Esophagus squamous epithelium (tissue), 5 donors: ENCODE measurements around the gene MBD6. TPM values are rescaled to one million over a fixed set of nuclear protein-coding genes. Genes with fewer than 3 reads are reported as not detected.
"Not testable (repeated sequence)": the region's sequence is repeated elsewhere in the genome, so short reads cannot be mapped to it uniquely, and the experiment has no call there.

Source experiments
- DNase-seq: peaks from one replicate; lab custom pipeline; 2025; lab: John Stamatoyannopoulos, UW
- H3K27ac ChIP-seq, 4 donors: fragments of 200-600 bp; sonication (generic); one replicate each; pipeline ENCODE4 v1.5.1; 2016 to 2019; ENCODE audit warnings: mild to moderate bottlenecking in 1 of 4
- H3K27me3 ChIP-seq, 4 donors: fragments of 200-600 bp; sonication (generic); 1 replicate in 3 of 4; 2 replicates in 1 of 4; pipeline versions ENCODE4 v1.5.1 to v1.6.0; 2017 to 2021; ENCODE audit warnings: antibody characterized with exemption in 1 of 4
- H3K36me3 ChIP-seq, 3 donors: fragments of 200-600 bp; sonication (generic); one replicate each; pipeline ENCODE4 v1.5.1; 2016 to 2019
- H3K4me1 ChIP-seq, 3 donors: fragments of 200-600 bp; sonication (generic); one replicate each; pipeline ENCODE4 v1.5.1; 2017 to 2019
- H3K4me3 ChIP-seq, 4 donors: fragments of 200-600 bp; sonication (generic); 1 replicate in 3 of 4; 2 replicates in 1 of 4; pipeline ENCODE4 v1.5.1; 2016 to 2019; ENCODE audit warnings: mild to moderate bottlenecking in 2 of 4, moderate library complexity in 1 of 4
- H3K9me3 ChIP-seq, 3 donors: fragments of 200-600 bp; sonication (generic); one replicate each; pipeline ENCODE4 v1.5.1; 2016 to 2019
- CTCF ChIP-seq, 6 experiments: fragments of 450-650 bp in 4 of 6; fragments of 200-600 bp in 2 of 6; sonication (generic) in 2 of 6; IDR thresholded peaks; one replicate each; pipeline ENCODE4 v1.5.1; 2016 to 2019; ENCODE audit warnings: antibody characterized with exemption in 6 of 6, mild to moderate bottlenecking in 4 of 6, moderate library complexity in 4 of 6
- POLR2A ChIP-seq, 4 donors: fragments of 450-650 bp; IDR thresholded peaks; one replicate each; pipeline ENCODE4 v1.6.1; 2017; ENCODE audit warnings: antibody characterized with exemption in 4 of 4, mild to moderate bottlenecking in 4 of 4, moderate library complexity in 3 of 4
- WGBS, 2 donors: methylation state at CpG; one replicate each; pipeline ENCODE4 v1.1.5; 2018; 5-methylcytosine and 5-hydroxymethylcytosine counted together
- intact Hi-C: fragments of 100-400 bp; cut with DNase I; formaldehyde crosslinking; loops from one replicate; pipeline ENCODE4 v1.15.0; 2022
- total RNA-seq, 4 donors: library from RNA; depleted of rRNA; stranded (reverse); fragments of >200 nt; gene quantifications; one replicate each; pipeline ENCODE4 v1.1.0, GENCODE V29; 2016
- donor health status: DM: yes; HTN: yes; CAD: no.

Gene MBD6
- total RNA-seq, 4 donors from 2014 or later: 13.8 to 33.2 (median 17.6) TPM

- Histone ChIP-seq H3K27me3 (no peaks in the 10 kb centered on the region), H3K9me3 (no peaks in the 10 kb centered on the region), H3K4me3 (no peak overlapping the region), H3K27ac (no peak overlapping the region), H3K36me3 (peaks cover 28 to 89% (median 35%) of the 10 kb centered on the region in 3 donors), H3K4me1 (no peaks in the 10 kb centered on the region)
- no peak for TF ChIP-seq CTCF (IDR thresholded peaks at IDR 0.05)
- TF ChIP-seq POLR2A (IDR thresholded peaks at IDR 0.05): no peak
- intact Hi-C loops: no loop called here
- no peak for DNase-seq
These were observed 25.8 kb upstream of the MBD6 start for GRCh38 chr12:57496822-57497221.

DNA sequence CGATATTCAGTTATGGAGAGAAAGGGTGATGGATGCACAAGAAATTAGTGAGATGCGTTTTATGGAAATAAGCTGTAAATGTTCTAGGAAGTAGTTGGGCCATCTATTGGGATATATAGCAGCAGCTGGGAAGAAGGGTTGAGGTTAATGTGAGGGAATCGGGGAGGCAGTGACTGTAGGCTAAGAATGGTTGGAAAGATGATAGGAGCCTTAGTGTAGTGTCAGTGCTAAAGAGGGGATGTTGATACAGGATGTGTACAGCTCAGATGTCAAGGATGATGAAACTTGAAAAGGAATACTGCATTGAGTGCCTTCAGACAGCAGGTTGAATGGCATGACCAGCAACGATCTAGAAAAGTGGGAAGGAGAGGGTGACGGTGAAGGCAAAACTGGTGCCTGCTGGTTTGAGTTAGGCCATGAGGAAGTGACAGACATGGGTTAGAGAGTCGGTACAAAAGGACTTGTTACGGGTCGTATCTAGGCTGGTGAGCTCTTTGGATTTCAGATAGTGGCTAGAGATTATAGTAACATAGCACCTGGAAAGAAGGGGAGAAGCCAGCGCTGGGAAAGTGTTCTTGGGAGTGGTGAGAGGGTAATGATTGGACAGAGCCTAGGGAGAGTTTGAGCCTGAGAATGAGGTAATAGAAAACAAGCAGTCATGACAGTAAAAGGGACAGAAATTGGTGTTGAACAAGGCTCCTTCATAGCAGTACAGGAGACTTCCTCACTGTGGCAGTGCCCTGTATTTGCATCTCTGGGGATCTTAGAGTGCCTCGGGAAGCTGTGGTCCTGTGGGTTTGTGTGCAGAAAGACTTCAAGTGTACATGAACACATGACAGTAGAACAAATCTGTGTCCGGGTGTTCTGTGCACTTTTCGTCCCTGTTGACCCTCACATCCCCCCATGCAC lies 25.1 kb upstream of the MBD6 start:
- no peak overlapping the region for H3K27ac ChIP-seq
- H3K4me3 ChIP-seq: no peak overlapping the region
- intact Hi-C loops: no loop called here
- WGBS, 2 donors: 89 to 94% methylated on average over 12 of the region's 12 CpGs
- no peak for TF ChIP-seq POLR2A (IDR thresholded peaks at IDR 0.05)
- TF ChIP-seq CTCF (IDR thresholded peaks at IDR 0.05): no peak
- no peaks in the 10 kb centered on the region for H3K9me3 ChIP-seq
- no peaks in the 10 kb centered on the region for H3K4me1 ChIP-seq
- no peaks in the 10 kb centered on the region for H3K27me3 ChIP-seq
- no peak for DNase-seq
- H3K36me3 ChIP-seq: peaks cover 28 to 89% (median 35%) of the 10 kb centered on the region in 3 donors

- no peak for DNase-seq
- peaks cover 28 to 90% (median 35%) of the 10 kb centered on the region in 3 donors for H3K36me3 ChIP-seq
- H3K27ac ChIP-seq: no peak overlapping the region
- H3K9me3 ChIP-seq: no peaks in the 10 kb centered on the region
- H3K27me3 ChIP-seq: no peaks in the 10 kb centered on the region
- no peak overlapping the region for H3K4me3 ChIP-seq
- 89 to 98% methylated on average over 6 to 7 of the region's 9 CpGs for WGBS, 2 donors
- no peaks in the 10 kb centered on the region for H3K4me1 ChIP-seq
- intact Hi-C loops: no loop called here
- TF ChIP-seq CTCF (IDR thresholded peaks at IDR 0.05) (no peak), POLR2A (IDR thresholded peaks at IDR 0.05) (no peak)
These were observed 24.5 kb upstream of the MBD6 start for GRCh38 chr12:57498132-57498502.

DNA sequence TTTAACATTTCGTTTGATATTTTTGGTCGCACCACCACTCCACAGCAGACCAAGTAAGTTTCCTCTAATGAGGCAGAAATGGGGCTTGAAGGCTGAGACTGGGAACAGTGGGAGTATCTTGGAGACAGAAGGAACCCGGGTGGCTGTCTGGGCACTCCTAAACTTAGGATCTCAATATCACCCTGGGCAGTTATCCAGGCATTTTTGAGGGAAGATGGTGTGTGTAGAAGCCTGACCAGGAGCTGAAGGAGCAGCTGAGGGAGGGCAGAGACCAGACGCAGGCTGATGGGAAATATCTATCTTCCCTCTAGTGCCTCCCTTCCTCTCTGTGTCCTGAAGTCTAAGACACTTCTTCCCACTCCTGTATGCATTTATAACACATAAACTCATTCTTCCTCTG lies 24.1 kb upstream of the MBD6 start:
- no peak overlapping the region for H3K4me3 ChIP-seq
- no peaks in the 10 kb centered on the region for H3K27me3 ChIP-seq
- DNase-seq: no peak
- intact Hi-C loops: no loop called here
- no peaks in the 10 kb centered on the region for H3K9me3 ChIP-seq
- peaks cover 28 to 94% (median 35%) of the 10 kb centered on the region in 3 donors for H3K36me3 ChIP-seq
- H3K4me1 ChIP-seq: no peaks in the 10 kb centered on the region
- 87 to 94% methylated on average over 2 to 3 of the region's 4 CpGs for WGBS, 2 donors
- no peak overlapping the region for H3K27ac ChIP-seq
- TF ChIP-seq CTCF (IDR thresholded peaks at IDR 0.05): no peak
- TF ChIP-seq POLR2A (IDR thresholded peaks at IDR 0.05): no peak

DNA sequence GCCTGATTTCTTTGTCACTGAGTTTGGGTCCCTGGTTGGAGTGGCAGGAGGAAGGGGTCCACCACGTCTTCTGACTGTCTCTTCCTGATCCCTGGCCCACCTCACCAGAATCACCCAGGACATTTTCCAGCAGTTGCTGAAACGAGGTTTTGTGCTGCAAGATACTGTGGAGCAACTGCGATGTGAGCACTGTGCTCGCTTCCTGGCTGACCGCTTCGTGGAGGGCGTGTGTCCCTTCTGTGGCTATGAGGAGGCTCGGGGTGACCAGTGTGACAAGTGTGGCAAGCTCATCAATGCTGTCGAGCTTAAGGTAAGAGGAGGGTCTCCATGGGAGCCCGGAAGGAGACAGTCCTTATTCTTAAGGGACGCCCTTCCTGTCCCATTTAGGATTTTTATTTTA lies 22.4 kb upstream of the MBD6 start:
- H3K9me3 ChIP-seq: no peaks in the 10 kb centered on the region
- no peak overlapping the region for H3K27ac ChIP-seq
- H3K36me3 ChIP-seq: peaks cover 35 to 100% (median 37%) of the 10 kb centered on the region in 3 donors
- H3K4me1 ChIP-seq: no peaks in the 10 kb centered on the region
- no peaks in the 10 kb centered on the region for H3K27me3 ChIP-seq
- no peak for TF ChIP-seq POLR2A (IDR thresholded peaks at IDR 0.05)
- no peak for TF ChIP-seq CTCF (IDR thresholded peaks at IDR 0.05)
- DNase-seq: no peak
- intact Hi-C loops: no loop called here
- WGBS, 2 donors: 95 to 96% methylated on average over 11 of the region's 11 CpGs
- H3K4me3 ChIP-seq: no peak overlapping the region

DNA sequence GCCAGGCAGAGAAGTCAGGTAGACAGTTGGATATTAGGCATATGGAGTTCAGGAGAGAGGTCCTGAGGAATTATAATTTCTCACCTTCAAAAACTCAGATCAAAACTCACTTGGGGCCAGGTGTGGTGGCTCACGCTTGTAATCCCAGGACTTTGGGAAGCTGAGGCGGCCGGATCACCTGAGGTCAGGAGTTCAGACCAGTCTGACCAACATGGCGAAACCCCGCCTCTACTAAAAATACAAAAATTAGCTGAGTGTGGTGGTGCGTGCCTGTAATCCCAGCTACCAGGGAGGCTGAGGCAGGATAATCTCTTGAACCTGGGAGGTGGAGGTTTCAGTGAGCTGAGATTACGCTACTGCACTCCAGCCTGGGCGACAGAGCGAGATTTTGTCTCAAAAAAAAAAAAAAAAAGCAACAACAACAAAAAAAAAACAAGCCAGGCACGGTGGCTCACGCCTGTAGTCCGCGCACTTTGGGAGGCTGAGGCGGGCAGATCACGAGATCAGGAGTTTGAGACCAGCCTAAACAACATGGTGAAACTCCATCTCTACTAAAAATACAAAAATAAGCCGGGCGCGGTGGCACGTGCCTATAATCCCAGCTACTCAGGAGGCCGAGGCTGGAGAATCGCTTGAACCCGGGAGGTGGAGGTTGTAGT lies 20.2 kb upstream of the MBD6 start:
- H3K4me1 ChIP-seq, intact Hi-C loops, H3K27ac ChIP-seq, H3K27me3 ChIP-seq, H3K4me3 ChIP-seq, H3K9me3 ChIP-seq, DNase-seq: not testable (repeated sequence)
- WGBS, 2 donors: 97% methylated on average over 19 to 20 of the region's 22 CpGs
- peaks cover 40 to 94% (median 49%) of the 10 kb centered on the region in 3 donors for H3K36me3 ChIP-seq

- Histone ChIP-seq H3K36me3 (peaks cover 5 to 78% (median 20%) of the 10 kb centered on the region in 3 donors), H3K4me1 (peaks cover 0 to 17% (median 0%) of the 10 kb centered on the region in 3 donors)
- H3K27ac ChIP-seq, DNase-seq, H3K9me3 ChIP-seq, intact Hi-C loops, H3K4me3 ChIP-seq, H3K27me3 ChIP-seq: not testable (repeated sequence)
- WGBS, 2 donors: 79 to 92% methylated on average over 3 of the region's 4 CpGs
These were observed 16.1 kb upstream of the MBD6 start for GRCh38 chr12:57506541-57506940.
